ENCODE data around the gene C1orf159. TPM values are rescaled to one million over a fixed set of nuclear protein-coding genes. Genes with fewer than 3 reads are reported as not detected.
"Not testable (repeated sequence)": the region's sequence is repeated elsewhere in the genome, so short reads cannot be mapped to it uniquely, and the experiment has no call there.

Gene C1orf159
- total and polyA plus RNA-seq, 2 donors (not counting 1 experiment from before 2014, with no cell fraction given), result 2.6 to 3.3 TPM

DNA sequence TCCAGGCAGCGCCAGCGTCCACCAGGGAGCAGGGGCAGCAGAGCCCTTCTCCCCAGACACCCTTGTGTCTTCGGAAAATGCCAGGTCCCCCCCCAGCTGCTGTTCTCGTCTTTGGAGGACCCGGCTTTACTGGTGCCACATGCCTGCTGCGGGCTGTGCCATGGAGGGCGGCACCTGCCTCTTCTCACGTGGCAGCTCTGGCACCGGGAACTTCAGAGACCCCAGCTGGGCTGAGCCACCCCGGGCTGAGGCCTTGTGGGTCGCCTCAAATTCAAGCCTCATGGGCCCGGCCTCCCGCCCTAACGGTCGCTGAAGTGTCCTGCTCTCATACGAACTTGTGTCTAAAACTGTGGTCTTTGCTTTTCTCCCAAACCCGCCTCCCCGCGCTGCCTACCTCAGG lies 27.0 kb upstream of the C1orf159 start:
- no peaks in the 10 kb centered on the region for H3K79me2 ChIP-seq (ENCODE audit: control insufficient read depth, insufficient read depth, low read length)
- no peak overlapping the region for H3K27ac ChIP-seq (ENCODE audit: insufficient read depth, low read length)
- no peak for TF ChIP-seq EZH2 (IDR thresholded peaks at IDR 0.05; ENCODE audit: low read length, missing control alignments)
- TF ChIP-seq, protein P1, sequence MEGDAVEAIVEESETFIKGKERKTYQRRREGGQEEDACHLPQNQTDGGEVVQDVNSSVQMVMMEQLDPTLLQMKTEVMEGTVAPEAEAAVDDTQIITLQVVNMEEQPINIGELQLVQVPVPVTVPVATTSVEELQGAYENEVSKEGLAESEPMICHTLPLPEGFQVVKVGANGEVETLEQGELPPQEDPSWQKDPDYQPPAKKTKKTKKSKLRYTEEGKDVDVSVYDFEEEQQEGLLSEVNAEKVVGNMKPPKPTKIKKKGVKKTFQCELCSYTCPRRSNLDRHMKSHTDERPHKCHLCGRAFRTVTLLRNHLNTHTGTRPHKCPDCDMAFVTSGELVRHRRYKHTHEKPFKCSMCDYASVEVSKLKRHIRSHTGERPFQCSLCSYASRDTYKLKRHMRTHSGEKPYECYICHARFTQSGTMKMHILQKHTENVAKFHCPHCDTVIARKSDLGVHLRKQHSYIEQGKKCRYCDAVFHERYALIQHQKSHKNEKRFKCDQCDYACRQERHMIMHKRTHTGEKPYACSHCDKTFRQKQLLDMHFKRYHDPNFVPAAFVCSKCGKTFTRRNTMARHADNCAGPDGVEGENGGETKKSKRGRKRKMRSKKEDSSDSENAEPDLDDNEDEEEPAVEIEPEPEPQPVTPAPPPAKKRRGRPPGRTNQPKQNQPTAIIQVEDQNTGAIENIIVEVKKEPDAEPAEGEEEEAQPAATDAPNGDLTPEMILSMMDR (conservative IDR thresholded peaks at IDR 0.05 in 1 of 2, IDR thresholded peaks at IDR 0.05 in 1 of 2; ENCODE audit: low read depth in 1 of 2, low read length in 2 of 2), result no peak
- no peak overlapping the region for H3K4me2 ChIP-seq (ENCODE audit: extremely low read depth, insufficient read depth, low read length)
- no peak overlapping the region for H3K9ac ChIP-seq (ENCODE audit: insufficient read depth, low read length)
- DNase-seq (ENCODE audit: low read depth in 2 of 2), result no peak
- no peaks in the 10 kb centered on the region for H4K20me1 ChIP-seq (ENCODE audit: control insufficient read depth, extremely low read depth, insufficient read depth, low read length)
- no peak overlapping the region for H2AFZ ChIP-seq (ENCODE audit: low read length)
- no peak overlapping the region for H3K4me3 ChIP-seq (replicated peaks in 1 of 4; ENCODE audit: control extremely low read depth in 1 of 4, insufficient read depth in 1 of 4, low read depth in 3 of 4, low read length in 4 of 4)
- H3K4me1 ChIP-seq (ENCODE audit: control insufficient read depth, extremely low read depth, insufficient read depth, low read length), result no peaks in the 10 kb centered on the region
- H3K36me3 ChIP-seq (ENCODE audit: control insufficient read depth, insufficient read depth, low read length), result no peaks in the 10 kb centered on the region
- H3K9me3 ChIP-seq (ENCODE audit: control insufficient read depth, insufficient read depth, low read depth, low read length), result no peaks in the 10 kb centered on the region
- H3K27me3 ChIP-seq (ENCODE audit: control insufficient read depth, insufficient read depth, low read length), result no peaks in the 10 kb centered on the region

DNA sequence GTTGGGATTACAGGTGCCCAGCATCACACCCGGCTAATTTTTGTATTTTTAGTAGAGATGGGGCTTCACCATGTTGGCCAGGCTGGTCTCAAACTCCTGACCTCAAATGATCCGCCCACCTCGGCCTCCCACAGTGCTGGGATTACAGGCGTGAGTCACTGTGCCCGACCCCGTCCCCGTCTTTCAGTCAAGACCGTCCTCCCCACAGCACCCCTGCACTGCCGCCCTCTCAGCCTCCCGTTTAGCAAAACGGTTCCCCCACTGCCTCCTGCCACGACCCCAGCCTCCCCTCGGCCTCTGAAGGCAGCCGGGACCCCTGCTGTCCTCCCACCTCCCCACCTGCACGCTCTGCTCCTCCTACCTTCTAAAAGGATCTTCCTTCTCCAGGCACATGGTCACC lies 26.5 kb upstream of the C1orf159 start:
- H3K27me3 ChIP-seq (ENCODE audit: control insufficient read depth, insufficient read depth, low read length); H3K79me2 ChIP-seq (ENCODE audit: control insufficient read depth, insufficient read depth, low read length); H3K27ac ChIP-seq (ENCODE audit: insufficient read depth, low read length); H3K4me1 ChIP-seq (ENCODE audit: control insufficient read depth, extremely low read depth, insufficient read depth, low read length); H3K36me3 ChIP-seq (ENCODE audit: control insufficient read depth, insufficient read depth, low read length); DNase-seq (ENCODE audit: low read depth in 2 of 2); H3K4me3 ChIP-seq (replicated peaks in 1 of 4; ENCODE audit: control extremely low read depth in 1 of 4, insufficient read depth in 1 of 4, low read depth in 3 of 4, low read length in 4 of 4); H3K4me2 ChIP-seq (ENCODE audit: extremely low read depth, insufficient read depth, low read length); H2AFZ ChIP-seq (ENCODE audit: low read length); H3K9ac ChIP-seq (ENCODE audit: insufficient read depth, low read length); H3K9me3 ChIP-seq (ENCODE audit: control insufficient read depth, insufficient read depth, low read depth, low read length); H4K20me1 ChIP-seq (ENCODE audit: control insufficient read depth, extremely low read depth, insufficient read depth, low read length): not testable (repeated sequence)

DNA sequence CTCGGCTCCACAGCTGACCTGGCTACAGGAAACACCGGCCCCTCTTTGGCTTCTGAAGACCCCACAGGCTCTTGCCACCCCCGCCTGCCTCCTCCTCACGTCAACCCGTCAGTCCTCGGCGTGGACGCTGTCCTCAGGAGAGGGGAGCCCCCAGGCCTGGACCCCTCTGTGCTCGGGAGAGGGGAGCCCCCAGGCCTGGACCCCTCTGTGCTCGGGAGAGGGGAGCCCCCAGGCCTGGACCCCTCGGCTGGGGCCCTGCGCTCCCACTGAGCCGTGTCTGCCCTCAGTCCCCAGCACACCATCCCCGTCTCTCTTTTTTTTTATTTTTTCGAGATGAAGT lies 26.0 kb upstream of the C1orf159 start:
- no peaks in the 10 kb centered on the region for H3K4me1 ChIP-seq (ENCODE audit: control insufficient read depth, extremely low read depth, insufficient read depth, low read length)
- no peaks in the 10 kb centered on the region for H3K9me3 ChIP-seq (ENCODE audit: control insufficient read depth, insufficient read depth, low read depth, low read length)
- H3K36me3 ChIP-seq (ENCODE audit: control insufficient read depth, insufficient read depth, low read length), result no peaks in the 10 kb centered on the region
- no peak overlapping the region for H3K27ac ChIP-seq (ENCODE audit: insufficient read depth, low read length)
- no peaks in the 10 kb centered on the region for H3K27me3 ChIP-seq (ENCODE audit: control insufficient read depth, insufficient read depth, low read length)
- H3K4me3 ChIP-seq (replicated peaks in 1 of 4; ENCODE audit: control extremely low read depth in 1 of 4, insufficient read depth in 1 of 4, low read depth in 3 of 4, low read length in 4 of 4), result no peak overlapping the region
- H2AFZ ChIP-seq (ENCODE audit: low read length), result no peak overlapping the region
- H3K4me2 ChIP-seq (ENCODE audit: extremely low read depth, insufficient read depth, low read length), result no peak overlapping the region
- no peak for DNase-seq (ENCODE audit: low read depth in 2 of 2)
- no peak overlapping the region for H3K9ac ChIP-seq (ENCODE audit: insufficient read depth, low read length)
- H3K79me2 ChIP-seq (ENCODE audit: control insufficient read depth, insufficient read depth, low read length), result no peaks in the 10 kb centered on the region
- TF ChIP-seq, protein P1 (conservative IDR thresholded peaks at IDR 0.05 in 1 of 2, IDR thresholded peaks at IDR 0.05 in 1 of 2; ENCODE audit: low read depth in 1 of 2, low read length in 2 of 2), result no peak
- TF ChIP-seq EZH2 (IDR thresholded peaks at IDR 0.05; ENCODE audit: low read length, missing control alignments), result no peak
- no peaks in the 10 kb centered on the region for H4K20me1 ChIP-seq (ENCODE audit: control insufficient read depth, extremely low read depth, insufficient read depth, low read length)
